ENCODE results near the gene POLA2. TPM values are rescaled to one million over a fixed set of nuclear protein-coding genes. Genes with fewer than 3 reads are reported as not detected.

POLA2 gene
- total RNA-seq, 4 donors from 2014 or later = 6.8 to 25.6 (median 13.1) TPM

GRCh38 chr11:65338676-65339075 lies 76.9 kb downstream of the POLA2 start:
- no peak for DNase-seq
- Histone ChIP-seq H3K27ac (no peak overlapping the region), H3K36me3 (peaks cover 0 to 48% (median 0%) of the 10 kb centered on the region in 3 donors), H3K9me3 (no peaks in the 10 kb centered on the region), H3K4me3 (no peak overlapping the region), H3K4me1 (peaks cover 3 to 14% (median 4%) of the 10 kb centered on the region in 4 donors), H3K27me3 (no peaks in the 10 kb centered on the region)
- TF ChIP-seq POLR2A (IDR thresholded peaks at IDR 0.05) = no peak
- no peak for TF ChIP-seq CTCF (IDR thresholded peaks at IDR 0.05)

- no peak overlapping the region for H3K4me3 ChIP-seq
- no peaks in the 10 kb centered on the region for H3K27me3 ChIP-seq
- TF ChIP-seq POLR2A (IDR thresholded peaks at IDR 0.05) = no peak
- TF ChIP-seq CTCF (IDR thresholded peaks at IDR 0.05) = no peak
- peaks cover 0 to 4% (median 3%) of the 10 kb centered on the region in 4 donors for H3K4me1 ChIP-seq
- DNase-seq = no peak
- peaks cover 0 to 63% (median 0%) of the 10 kb centered on the region in 3 donors for H3K36me3 ChIP-seq
- no peaks in the 10 kb centered on the region for H3K9me3 ChIP-seq
- H3K27ac ChIP-seq = no peak overlapping the region
Measured at GRCh38 chr11:65340226-65340625, 78.5 kb downstream of the POLA2 start.

GRCh38 chr11:65341856-65342255 lies 80.1 kb downstream of the POLA2 start:
- Histone ChIP-seq H3K4me3 (no peak overlapping the region), H3K9me3 (no peaks in the 10 kb centered on the region), H3K27me3 (no peaks in the 10 kb centered on the region), H3K4me1 (no peaks in the 10 kb centered on the region), H3K36me3 (peaks cover 0 to 74% (median 0%) of the 10 kb centered on the region in 3 donors), H3K27ac (no peak overlapping the region)
- no peak for DNase-seq
- TF ChIP-seq POLR2A (IDR thresholded peaks at IDR 0.05) = no peak

Other genes starting within 250 kb of the POLA2 start
- gene ARL2, start 247.8 kb upstream of the POLA2 start, total RNA-seq = 100 to 1,000 TPM in 1 of 4 donors, 10 to 100 TPM in 3; 64.4 to 103 (median 77.2) TPM
- 10 to 100 TPM; 15.7 to 39.0 (median 27.3) TPM for gene SNX15, start 234.5 kb upstream of the POLA2 start, total RNA-seq
- gene SAC3D1, start 220.8 kb upstream of the POLA2 start, total RNA-seq = 10 to 100 TPM; 10.9 to 21.5 (median 13.9) TPM
- gene NAALADL1, start 203.4 kb upstream of the POLA2 start, total RNA-seq = 1,000 to 10,000 TPM in 2 of 4 donors, 100 to 1,000 TPM in 1, 10 to 100 TPM in 1; 40.4 to 1,241 (median 898) TPM
- gene CDCA5, start 177.9 kb upstream of the POLA2 start, total RNA-seq = 10 to 100 TPM in 1 of 4 donors, 1 to 10 TPM in 2, under 1 TPM in 1; 0.94 to 27.2 (median 6.4) TPM
- gene ZFPL1, start 177.7 kb upstream of the POLA2 start, total RNA-seq = 10 to 100 TPM; 53.9 to 67.6 (median 55.5) TPM
- 100 to 1,000 TPM; 280 to 636 (median 416) TPM for gene VPS51, start 165.7 kb upstream of the POLA2 start, total RNA-seq
- 10 to 100 TPM; 19.8 to 78.1 (median 58.5) TPM for gene TM7SF2, start 150.1 kb upstream of the POLA2 start, total RNA-seq
- gene ZNHIT2, start 144.3 kb upstream of the POLA2 start, total RNA-seq = 10 to 100 TPM in 3 of 4 donors, 1 to 10 TPM in 1; 8.7 to 20.6 (median 13.8) TPM
- 100 to 1,000 TPM; 412 to 714 (median 579) TPM for gene FAU, start 139.8 kb upstream of the POLA2 start, total RNA-seq
- 10 to 100 TPM; 36.2 to 50.3 (median 45.7) TPM for gene MRPL49, start 139.6 kb upstream of the POLA2 start, total RNA-seq
- gene SYVN1, start 127.4 kb upstream of the POLA2 start, total RNA-seq = 10 to 100 TPM; 37.1 to 61.9 (median 51.6) TPM
- not detected for gene SPDYC, start 91.7 kb upstream of the POLA2 start, total RNA-seq
- gene CAPN1, start 80.0 kb upstream of the POLA2 start, total RNA-seq = 100 to 1,000 TPM; 320 to 598 (median 559) TPM
- 10 to 100 TPM; 13.2 to 26.9 (median 24.7) TPM for gene CDC42EP2, start 52.9 kb downstream of the POLA2 start, total RNA-seq
- 10 to 100 TPM; 25.0 to 47.0 (median 39.5) TPM for gene DPF2, start 71.9 kb downstream of the POLA2 start, total RNA-seq
- gene TIGD3, start 92.8 kb downstream of the POLA2 start, total RNA-seq = 10 to 100 TPM in 1 of 4 donors, 1 to 10 TPM in 3; 3.3 to 11.7 (median 7.7) TPM
- 10 to 100 TPM; 23.3 to 50.6 (median 40.2) TPM for gene SLC25A45, start 120.7 kb downstream of the POLA2 start, total RNA-seq
- gene FRMD8, start 124.7 kb downstream of the POLA2 start, total RNA-seq = 100 to 1,000 TPM in 2 of 4 donors, 10 to 100 TPM in 2; 51.2 to 115 (median 102) TPM
- gene NEAT1, start 160.8 kb downstream of the POLA2 start, total RNA-seq = 1,000 to 10,000 TPM in 2 of 4 donors, 100 to 1,000 TPM in 2; 705 to 1,411 (median 1,064) TPM
- gene MALAT1, start 237.1 kb downstream of the POLA2 start, total RNA-seq = over 10,000 TPM; 10,683 to 28,425 (median 19,356) TPM

Data from Peyer's patch (tissue), 4 donors.